ENCODE results near the gene RPS24.
"Not testable (repeated sequence)": the region's sequence is repeated elsewhere in the genome, so short reads cannot be mapped to it uniquely, and the experiment has no call there.

The RPS24 gene

DNA sequence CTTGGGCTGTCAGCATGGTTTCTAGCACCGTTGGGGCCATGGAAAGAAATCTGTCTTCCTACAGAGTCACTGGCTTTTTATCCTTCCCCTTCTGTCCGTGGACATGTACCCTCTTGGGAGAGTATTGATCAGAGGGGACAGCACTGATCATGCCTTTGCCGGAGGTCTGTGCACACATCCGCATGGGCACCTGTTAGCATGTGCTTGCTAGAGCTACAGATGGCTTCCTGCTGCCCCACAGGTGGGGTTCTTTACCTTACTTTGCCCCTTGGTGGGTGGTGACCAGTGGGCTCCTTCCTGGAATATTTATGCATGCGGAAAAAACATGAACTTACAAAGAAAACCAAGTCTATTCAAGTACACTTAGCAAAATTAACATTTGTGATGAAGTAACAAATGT is 24.9 kb downstream of the RPS24 start:
- DNase-seq: no peak

DNA sequence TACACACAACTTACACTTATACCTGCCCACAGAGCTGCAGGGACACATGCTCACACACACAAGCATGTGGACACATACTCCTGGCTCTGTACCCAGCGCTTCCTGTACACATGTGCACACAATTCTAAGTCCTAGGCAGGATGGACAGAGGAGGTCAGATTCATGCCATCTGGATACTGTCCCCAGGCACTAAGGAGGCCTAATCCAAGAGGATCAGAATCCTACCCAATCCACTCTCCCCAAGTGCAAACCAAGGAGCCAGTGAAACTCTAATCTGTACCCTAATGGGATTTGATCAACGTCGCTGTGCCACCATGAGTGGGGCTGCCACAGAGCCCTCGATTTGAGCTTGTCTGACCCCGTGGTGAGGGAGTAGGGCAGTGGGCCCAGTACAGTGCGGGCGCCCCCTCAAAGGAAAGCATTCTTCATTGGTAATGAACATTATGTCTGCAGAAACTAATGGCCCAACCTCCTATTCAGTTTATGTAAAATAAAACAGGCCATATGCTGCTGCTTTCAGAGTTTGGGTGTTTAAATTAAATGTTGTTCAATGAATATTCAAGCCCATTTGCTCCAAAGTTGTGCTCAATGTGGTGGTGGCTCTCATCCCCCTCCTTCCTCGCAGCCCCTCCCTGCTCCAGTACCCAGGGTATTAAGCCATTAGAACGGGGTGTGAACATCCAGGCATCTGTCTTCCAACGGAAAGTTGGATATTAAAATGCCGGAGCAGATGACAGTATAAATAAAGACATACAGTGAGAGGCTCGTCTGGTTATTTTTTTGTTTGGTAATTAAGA is 26.4 kb downstream of the RPS24 start:
- no peak for DNase-seq

DNA sequence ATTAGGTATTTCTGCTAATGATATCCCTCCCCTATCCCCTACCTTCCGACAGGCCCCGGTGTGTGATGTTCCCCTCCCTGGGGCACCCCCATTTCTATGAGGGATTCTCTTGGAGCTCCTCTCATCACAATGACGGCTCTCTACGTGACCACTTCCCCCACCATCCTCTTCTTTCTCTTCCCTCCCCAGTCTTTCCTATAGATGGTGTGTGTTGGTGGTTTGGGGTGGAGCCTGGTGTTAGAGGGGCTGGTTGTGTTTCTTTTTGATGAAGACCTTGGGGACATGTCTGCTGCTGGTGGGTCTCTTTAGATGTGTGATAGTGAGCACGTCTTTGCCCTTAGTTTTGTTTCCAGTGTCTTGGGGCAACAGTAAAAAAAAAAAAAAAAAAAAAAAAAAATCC is 28.6 kb downstream of the RPS24 start:
- no peak for DNase-seq

DNA sequence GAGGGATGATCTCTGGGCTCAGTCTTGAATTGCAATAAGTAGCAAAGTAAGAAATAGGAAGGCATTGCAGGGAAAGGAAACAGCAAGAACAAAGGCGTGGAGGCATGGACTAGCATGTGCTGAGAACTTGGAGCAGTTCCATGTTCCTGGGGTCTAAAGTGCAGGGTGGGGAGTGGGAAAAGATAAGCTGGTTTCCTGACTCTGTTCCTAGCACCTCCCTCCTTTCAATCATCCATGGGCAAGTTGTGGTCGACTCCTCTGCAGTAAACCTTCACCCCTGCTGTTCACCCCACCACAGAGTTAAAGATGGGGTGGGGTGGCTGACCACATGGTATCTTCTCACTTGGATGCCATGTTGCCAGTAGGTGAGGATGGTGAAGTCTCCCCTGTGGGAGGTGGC is 29.6 kb downstream of the RPS24 start:
- no peak for DNase-seq

DNA sequence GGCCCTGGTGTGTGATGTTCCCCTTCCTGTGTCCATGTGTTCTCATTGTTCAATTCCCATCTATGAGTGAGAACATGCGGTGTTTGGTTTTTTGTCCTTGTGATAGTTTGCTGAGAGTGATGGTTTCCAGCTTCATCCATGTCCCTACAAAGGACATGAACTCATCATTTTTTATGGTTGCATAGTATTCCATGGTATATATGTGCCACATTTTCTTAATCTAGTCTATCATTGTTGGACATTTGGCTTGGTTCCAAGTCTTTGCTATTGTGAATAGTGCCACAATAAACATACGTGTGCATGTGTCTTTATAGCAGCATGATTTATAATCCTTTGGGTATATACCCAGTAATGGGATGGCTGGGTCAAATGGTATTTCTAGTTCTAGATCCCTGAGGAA is 31.3 kb downstream of the RPS24 start:
- not testable (repeated sequence) for DNase-seq

DNA sequence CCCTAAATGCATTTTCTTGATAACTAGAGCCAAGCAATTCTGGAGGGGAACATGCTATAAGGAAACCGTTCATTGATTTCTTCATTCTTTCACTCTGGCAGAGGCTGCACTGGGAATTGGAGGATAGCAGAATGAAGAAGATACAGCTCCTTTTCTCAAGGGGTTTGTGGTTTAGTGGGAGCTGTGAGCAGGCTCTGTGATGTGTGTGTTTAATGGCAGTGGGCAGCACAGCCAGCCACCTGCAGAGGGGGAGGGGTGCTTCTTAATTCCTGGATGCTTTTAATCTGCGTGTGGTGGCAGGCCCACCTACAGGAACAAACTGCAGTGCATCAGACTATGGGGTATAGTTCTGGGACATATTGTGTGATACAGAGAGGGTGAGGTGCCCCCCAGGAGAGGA is 31.9 kb downstream of the RPS24 start:
- DNase-seq: no peak

DNA sequence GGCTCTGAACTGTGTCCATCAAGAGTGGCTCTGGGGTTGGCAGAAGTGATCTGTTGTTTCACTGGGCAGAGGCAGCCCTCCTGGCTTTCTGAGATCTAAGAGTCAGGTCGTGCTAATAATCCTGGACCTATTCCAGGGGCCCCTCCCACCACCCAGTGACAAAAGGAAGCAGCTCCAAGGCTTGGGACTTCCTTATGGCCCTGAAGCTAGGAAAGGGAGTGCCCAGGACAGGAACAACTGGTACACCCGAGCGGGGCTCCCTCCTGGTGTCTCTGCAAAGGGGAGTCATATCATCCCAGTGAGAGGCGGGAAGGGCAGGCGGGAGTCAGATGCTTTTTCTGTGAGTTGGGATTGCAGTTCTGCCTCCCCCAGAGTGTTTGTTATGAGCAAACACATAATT is 32.3 kb downstream of the RPS24 start:
- DNase-seq: no peak

DNA sequence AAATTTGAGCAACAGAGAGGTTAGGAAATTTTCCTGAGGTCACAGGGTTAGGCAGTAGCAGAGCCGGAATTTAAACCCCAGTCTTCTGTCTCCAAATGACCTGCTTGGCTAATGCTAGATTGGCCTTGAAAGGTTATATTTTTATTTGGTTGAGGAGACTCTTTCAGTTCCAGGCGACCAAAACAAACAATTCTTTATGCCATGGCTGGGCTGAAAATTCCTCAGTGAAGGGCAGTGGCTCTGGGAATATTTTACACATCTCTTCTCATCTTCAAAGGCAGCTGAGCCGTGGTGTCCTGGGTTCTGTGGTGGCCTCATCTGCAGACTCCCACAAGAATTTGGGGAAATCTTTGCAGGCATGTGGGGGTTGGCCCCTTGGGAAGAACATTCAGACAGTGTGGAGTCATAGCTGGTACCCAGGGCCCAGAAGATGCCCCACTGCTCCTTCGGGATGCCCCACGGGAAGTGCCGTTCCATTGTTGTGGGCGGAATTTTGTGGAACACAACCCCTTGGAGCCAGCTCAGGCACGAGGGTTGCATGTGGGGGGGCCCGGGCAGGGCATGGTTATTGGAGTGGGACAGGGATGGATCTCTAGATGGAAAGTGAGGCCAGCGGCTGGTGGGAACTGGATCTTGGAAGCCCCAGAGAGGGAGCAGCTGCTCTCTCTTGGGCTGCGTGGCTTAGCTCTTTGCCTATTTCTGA is 33.2 kb downstream of the RPS24 start:
- no peak for DNase-seq

DNA sequence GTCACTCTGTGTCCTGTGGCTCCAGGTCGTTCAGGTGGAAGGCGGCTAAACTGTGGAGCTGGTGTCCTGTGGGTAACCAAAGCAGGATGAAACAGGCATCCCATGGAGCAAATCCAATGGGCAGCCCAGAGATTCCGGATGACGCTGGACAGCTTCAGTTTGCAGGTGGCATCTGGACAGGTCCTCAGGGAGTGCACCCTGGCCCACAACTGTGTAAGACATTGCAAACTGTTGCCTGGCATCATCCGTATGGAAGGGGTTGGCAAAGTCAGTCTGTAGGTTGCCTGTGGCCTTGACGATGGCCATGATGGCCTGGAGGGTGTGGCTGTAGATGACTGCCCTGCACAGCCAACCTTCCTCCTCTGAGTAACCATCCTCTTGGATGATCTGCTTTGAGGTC is 35.5 kb downstream of the RPS24 start:
- DNase-seq: no peak

DNA sequence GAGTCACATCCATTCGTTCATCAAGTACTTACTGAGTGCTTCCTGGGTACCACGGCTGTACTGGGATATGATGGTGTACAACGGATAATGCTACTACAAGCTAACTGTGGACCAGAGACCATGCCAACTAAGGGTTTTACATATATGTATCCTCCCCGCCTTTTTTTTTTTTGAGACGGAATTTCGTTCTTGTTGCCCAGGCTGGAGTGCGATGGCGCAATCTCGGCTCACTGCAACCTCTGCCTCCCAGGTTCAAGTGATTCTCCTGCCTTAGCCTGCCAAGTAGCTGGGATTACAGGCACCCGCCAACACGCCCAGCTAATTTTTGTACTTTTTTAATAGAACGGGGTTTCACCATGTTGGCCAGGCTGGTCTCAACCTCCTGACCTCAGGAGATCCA is 36.4 kb downstream of the RPS24 start:
- not testable (repeated sequence) for DNase-seq

DNA sequence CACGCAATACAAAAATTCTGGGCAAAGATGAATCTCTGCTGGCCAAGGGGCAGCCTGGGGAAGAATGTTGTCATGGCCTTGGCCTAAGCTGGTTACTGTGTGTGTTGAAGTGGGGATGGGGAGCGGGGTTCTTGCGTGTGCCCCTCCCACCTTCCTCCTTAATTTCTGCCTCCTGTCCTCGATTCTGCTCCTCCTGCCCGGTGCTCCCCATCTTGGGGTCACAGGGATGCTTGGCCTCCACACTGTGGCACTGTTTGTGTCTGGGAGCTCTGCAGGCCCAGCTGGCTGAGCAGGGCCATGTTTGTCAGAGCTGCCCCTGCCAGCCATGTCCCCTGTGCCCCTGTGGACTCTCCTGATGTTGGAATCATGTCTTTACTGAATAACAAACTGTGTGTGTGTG is 37.1 kb downstream of the RPS24 start:
- no peak for DNase-seq

DNA sequence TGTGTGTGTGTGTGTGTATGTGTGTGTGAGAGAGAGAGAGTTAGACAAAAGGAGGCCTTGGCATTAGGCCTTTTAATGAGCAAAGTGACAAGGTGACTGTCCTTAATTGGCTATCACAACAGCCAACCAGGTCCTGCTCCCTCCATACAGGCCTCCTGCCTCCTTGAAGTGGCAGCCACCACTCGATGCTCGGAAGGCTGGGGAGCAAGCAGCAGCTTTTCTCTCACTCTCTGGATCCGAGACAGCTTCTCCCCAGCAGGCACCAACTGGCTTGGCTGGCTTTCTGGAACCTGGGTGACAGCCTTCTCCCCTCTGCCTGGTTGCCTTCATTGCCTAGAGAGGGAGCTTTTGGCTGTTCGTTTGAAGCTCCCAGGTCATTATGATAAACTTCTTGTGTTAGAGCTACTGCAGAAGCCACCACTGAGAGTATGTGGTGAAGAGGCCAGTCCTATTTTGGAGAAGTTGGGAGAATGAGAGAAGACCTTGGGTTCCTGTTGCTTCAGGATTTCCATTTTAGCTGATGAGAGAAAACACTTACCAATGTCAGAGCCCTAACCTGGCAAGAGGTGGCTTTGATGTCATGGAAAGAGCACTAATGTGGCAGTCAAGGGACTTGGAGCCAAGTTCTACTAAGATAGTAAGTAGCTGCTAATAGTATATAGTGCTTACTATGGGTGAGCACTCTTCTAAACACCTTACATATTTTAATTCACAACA is 37.6 kb downstream of the RPS24 start:
- no peak for DNase-seq

DNA sequence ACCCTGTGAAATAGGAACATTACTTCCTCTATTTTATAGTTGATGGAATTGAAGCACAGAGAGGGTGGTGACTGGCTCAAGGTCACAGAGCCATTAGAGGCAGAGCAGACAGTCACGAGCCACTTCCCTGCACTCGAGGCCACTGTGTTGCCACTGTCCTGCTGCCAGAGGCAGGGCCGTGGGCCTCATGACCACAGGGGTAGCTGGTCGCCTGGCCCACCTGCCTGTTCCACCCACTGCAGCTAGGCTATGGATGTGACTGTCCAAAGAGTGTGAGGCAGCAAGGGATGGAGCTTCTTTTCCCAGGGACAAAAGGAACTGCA is 38.2 kb downstream of the RPS24 start:
- DNase-seq: no peak

DNA sequence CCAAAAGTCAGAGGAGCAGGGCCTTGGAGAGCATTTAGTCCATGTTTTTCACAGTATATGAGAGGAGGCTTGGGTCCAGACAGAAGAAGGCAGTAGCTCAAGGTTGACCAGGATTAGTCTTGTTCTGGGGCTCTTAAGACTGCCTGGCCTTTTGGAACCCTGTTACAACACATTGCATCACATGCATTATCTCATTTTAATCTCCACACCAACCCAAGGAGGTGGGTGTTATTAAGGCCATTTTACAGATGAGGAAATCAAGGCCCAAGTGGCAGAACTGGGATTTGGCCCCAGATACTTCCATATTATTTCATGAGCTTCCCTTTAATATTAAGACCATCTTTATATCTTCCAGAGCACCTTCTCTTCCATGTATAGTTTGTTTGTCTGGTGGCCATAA is 38.8 kb downstream of the RPS24 start:
- no peak for DNase-seq

DNA sequence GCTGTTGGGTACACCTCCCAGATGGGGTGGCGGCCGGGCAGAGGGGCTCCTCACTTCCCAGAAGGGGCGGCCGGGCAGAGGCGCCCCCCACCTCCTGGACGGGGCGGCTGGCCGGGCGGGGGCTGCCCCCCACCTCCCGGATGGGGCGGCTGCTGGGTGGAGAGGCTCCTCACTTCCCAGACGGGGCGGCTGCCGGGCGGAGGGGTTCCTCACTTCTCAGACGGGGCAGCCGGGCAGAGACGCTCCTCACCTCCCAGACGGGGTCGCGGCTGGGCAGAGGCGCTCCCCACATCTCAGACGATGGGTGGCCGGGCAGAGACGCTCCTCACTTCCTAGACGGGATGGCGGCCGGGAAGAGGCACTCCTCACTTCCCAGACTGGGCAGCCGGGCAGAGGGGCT is 42.1 kb downstream of the RPS24 start:
- not testable (repeated sequence) for DNase-seq

DNA sequence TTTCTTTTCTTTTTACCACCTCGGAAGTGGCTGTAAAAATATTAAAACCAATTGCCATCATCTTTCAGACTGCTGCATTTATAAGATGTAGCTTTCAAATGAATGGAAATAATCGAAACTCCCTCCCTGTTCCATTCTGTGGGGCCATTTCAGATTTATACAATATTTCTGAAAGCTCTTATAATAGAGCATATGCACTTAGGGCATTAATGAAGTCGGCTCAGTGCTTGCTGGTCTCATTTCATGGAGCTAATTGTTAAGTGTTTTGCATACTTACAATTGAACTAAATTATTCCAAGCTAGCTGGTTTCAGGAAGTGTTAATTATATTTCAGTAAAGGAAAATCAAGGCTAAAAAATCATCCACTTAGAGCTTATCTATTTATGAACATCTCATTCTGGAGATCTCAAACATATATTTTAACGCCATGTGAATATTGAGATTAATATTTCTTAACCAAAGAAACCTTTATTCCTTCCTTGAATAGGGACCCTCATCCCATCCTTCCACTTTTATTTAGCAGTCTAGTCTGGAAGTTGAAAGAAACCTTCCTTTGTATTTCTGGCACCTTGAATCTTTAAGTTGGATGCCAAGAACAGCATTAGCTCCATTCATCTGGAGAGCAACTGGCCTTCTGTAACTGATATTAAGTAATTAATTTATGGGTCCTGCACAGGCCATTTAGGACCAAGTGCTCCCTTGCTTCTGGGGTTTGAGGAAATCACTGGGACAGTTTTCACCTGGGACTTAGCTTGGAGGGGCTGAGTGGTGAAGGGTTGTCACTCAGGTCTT is 45.1 kb downstream of the RPS24 start:
- DNase-seq: no peak

DNA sequence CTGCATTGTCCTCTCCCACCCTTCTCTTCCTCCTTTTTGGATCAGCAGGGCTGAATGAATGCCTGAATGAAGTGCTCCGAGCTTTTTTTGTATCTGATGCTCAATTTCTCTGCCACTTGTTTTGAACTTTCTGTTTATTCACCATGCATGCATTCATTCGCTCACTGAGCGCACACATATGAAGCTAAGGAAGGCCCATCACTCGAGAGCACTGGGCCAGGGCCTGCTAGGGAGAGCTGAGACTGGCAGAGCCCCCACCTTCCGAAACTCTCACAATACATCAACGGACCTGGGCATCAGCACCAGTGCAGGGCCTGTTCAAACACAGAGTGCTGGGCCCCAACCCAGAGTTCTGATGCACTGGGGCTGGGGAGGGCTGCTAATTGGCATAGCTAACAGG is 45.7 kb downstream of the RPS24 start:
- no peak for DNase-seq

DNA sequence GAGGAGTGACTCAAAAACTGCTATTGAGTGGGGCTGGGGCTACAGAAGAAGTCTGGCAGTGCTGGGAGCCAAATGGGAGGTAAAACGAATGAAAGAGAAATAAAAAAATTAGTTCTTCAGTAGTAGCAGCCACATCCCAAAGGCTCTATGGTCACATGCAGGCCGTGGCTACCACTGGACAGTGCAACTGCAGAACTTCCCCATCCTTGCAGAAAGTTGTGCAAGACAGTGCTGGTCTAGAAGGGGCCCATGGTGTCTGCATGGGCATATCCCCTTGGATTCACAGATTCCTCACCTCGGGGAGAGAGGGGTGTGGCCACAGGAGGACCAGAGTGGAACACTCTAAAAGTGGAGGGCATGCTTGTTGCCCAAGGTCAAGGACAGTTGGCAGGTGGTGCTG is 47.6 kb downstream of the RPS24 start:
- DNase-seq: no peak

DNA sequence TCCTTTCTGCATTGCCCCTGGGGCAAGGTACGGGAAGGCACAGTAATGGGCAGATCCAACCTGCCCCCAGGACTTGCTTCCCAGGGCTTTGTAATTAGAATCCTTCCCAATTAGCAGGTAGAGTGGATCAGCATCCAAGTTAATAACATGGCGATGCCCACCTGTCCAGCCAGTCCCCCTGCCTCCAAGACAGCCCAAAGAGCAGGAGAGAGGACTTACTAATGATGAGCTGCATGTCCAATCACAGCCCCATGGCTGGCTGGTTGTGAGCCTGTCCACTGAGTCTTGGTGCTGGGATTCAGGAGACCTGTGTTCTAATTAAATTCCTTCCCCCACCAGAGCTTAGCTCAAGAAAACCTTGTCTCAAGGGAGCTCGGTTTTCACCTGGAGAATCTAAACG is 49.0 kb downstream of the RPS24 start:
- no peak for DNase-seq

All from NCI-H187 treated with DMSO at 0.1 percent for 48 hours (cell line).